Endothelial cell of umbilical vein (primary cell): ENCODE measurements around the gene LAMC3. TPM values are rescaled to one million over a fixed set of nuclear protein-coding genes. Genes with fewer than 3 reads are reported as not detected.

Experiments used
- BruUV-seq: library from RNA; stranded (reverse); fragments of 400-500 nt; replicated peaks from 2 replicates; lab custom pipeline; 2021; lab: Mats Ljungman, UMichigan
- CTCF ChIA-PET: fragments of 300-600, 350-600 bp; sonication (Branson Sonifier 250); formaldehyde crosslinking; loops from one replicate; lab custom pipeline; 2021; ENCODE audit warnings: antibody characterized with exemption, inconsistent platforms; lab: Charles Lee
- POLR2A ChIA-PET: fragments of 300-600, 350-600 bp; sonication (Branson Sonifier 250); formaldehyde crosslinking; loops from one replicate; lab custom pipeline; 2021; ENCODE audit warnings: antibody characterized with exemption, inconsistent platforms; lab: Charles Lee
- DNase-seq: peaks from one replicate; pipeline ENCODE4 v3.0.0-alpha.2; 2011; ENCODE audit warnings: low read depth, low spot score
- FAIRE-seq: peaks from 2 replicates; lab custom pipeline; 2011; peaks lifted over from hg19 to GRCh38; lab: Jason Lieb, UNC
- H2AFZ ChIP-seq: 2 replicates; pipeline ENCODE4 v1.6.0; 2012; ENCODE audit warnings: low read depth, low read length, control low read depth, inconsistent platforms
- H3K27ac ChIP-seq: 2 replicates; pipeline ENCODE4 v1.5.1; 2011; ENCODE audit warnings: low read depth, mild to moderate bottlenecking, control low read depth, low read length, moderate library complexity; ENCODE audit not compliant: insufficient read depth
- H3K27me3 ChIP-seq, 2 experiments: 2 replicates each; pipeline versions ENCODE4 v1.6.0 to v1.6.1; 2011; ENCODE audit warnings: low read length in 2 of 2, mixed read lengths in 1 of 2; ENCODE audit not compliant: control insufficient read depth in 2 of 2, insufficient read depth in 2 of 2
- H3K36me3 ChIP-seq, 2 experiments: 2 replicates in 1 of 2; 3 replicates in 1 of 2; pipeline ENCODE4 v1.5.1; 2011; ENCODE audit warnings: low read length in 2 of 2, mild to moderate bottlenecking in 1 of 2, moderate library complexity in 1 of 2; ENCODE audit not compliant: control insufficient read depth in 2 of 2, insufficient read depth in 2 of 2; ENCODE audit errors: extremely low read depth in 1 of 2
- H3K4me1 ChIP-seq: 3 replicates; pipeline ENCODE4 v1.5.1; 2011; ENCODE audit warnings: mild to moderate bottlenecking, low read length; ENCODE audit not compliant: control insufficient read depth, insufficient read depth; ENCODE audit errors: extremely low read depth
- H3K4me2 ChIP-seq: 2 replicates; pipeline ENCODE4 v1.6.1; 2011; ENCODE audit warnings: low read length, control low read depth, mixed read lengths; ENCODE audit not compliant: insufficient read depth
- H3K4me3 ChIP-seq, 3 experiments: fragments of 200-600 bp in 1 of 3; sonication (generic), shearing (Covaris generic) in 1 of 3; replicated peaks in 1 of 3; 2 replicates each; pipeline ENCODE4 v1.5.1; 2011 to 2016; ENCODE audit warnings: control low read depth in 3 of 3, low read length in 3 of 3, mild to moderate bottlenecking in 2 of 3, inconsistent platforms in 1 of 3, low read depth in 1 of 3, moderate library complexity in 1 of 3; ENCODE audit not compliant: insufficient read depth in 1 of 3
- H3K79me2 ChIP-seq: 2 replicates; pipeline ENCODE4 v1.6.0; 2012; ENCODE audit warnings: low read length, inconsistent platforms; ENCODE audit not compliant: control insufficient read depth, insufficient read depth
- H3K9ac ChIP-seq: replicated peaks from 2 replicates; pipeline ENCODE3; 2011; ENCODE audit warnings: low read length, control low read depth; ENCODE audit not compliant: insufficient read depth; ENCODE audit errors: extremely low read depth
- H3K9me1 ChIP-seq: replicated peaks from 3 replicates; pipeline ENCODE4 v1.6.0; 2011; ENCODE audit warnings: mild to moderate bottlenecking, low read length; ENCODE audit not compliant: control insufficient read depth, insufficient read depth; ENCODE audit errors: extremely low read depth
- H3K9me3 ChIP-seq: replicated peaks from 2 replicates; pipeline ENCODE4 v1.5.1; 2012; ENCODE audit warnings: low read length, inconsistent platforms; ENCODE audit not compliant: control insufficient read depth, insufficient read depth
- H4K20me1 ChIP-seq: replicated peaks from 2 replicates; pipeline ENCODE3; 2011; ENCODE audit warnings: mild to moderate bottlenecking, low read length; ENCODE audit not compliant: control insufficient read depth, insufficient read depth; ENCODE audit errors: extremely low read depth
- EZH2 ChIP-seq: IDR thresholded peaks from 2 replicates; pipeline ENCODE4 v1.6.1; 2012; ENCODE audit warnings: borderline replicate concordance, low read depth, mild to moderate bottlenecking, moderate library complexity, low read length, inconsistent platforms; ENCODE audit not compliant: severe bottlenecking
- FOS ChIP-seq: IDR thresholded peaks from 2 replicates; pipeline ENCODE4 v1.6.1; 2011; ENCODE audit warnings: mild to moderate bottlenecking, low read length, moderate library complexity, borderline replicate concordance; ENCODE audit not compliant: insufficient read depth
- GATA2 ChIP-seq: IDR thresholded peaks from 2 replicates; pipeline ENCODE4 v1.7.0; 2011; ENCODE audit warnings: low read depth, mild to moderate bottlenecking, moderate library complexity, mixed read lengths, low read length; ENCODE audit not compliant: insufficient read length, insufficient read depth
- JUN ChIP-seq: IDR thresholded peaks from 2 replicates; pipeline ENCODE4 v1.6.1; 2011; ENCODE audit warnings: borderline replicate concordance, low read depth; ENCODE audit not compliant: insufficient read length, insufficient read depth
- MYC ChIP-seq: IDR thresholded peaks from one replicate; pipeline ENCODE4 v1.6.1; 2011; ENCODE audit warnings: mild to moderate bottlenecking, low read depth, low read length
- POLR2A ChIP-seq: IDR thresholded peaks from 2 replicates; pipeline ENCODE4 v1.6.1; 2012; ENCODE audit warnings: low read depth, mild to moderate bottlenecking, control low read depth, low read length
- POLR2AphosphoS5 ChIP-seq: IDR thresholded peaks from 2 replicates; pipeline ENCODE4 v1.6.1; 2012; ENCODE audit warnings: low read depth, mild to moderate bottlenecking, control low read depth, low read length, moderate library complexity; ENCODE audit not compliant: insufficient read depth
- dilution Hi-C: fragments of 300-500 bp; cut with MboI; formaldehyde crosslinking; loops from one replicate; pipeline ENCODE4 v1.15.0; 2019; ENCODE audit warnings: low sequenced_read_pairs; ENCODE audit not compliant: extremely low pct_ligation_motif_present
- intact Hi-C: fragments of 100-400 bp; cut with micrococcal nuclease; formaldehyde crosslinking; loops from one replicate; pipeline ENCODE4 v1.10.0; 2022
- polyA plus RNA-seq, 4 experiments: library from polyadenylated mRNA; depleted of rRNA in 3 of 4; stranded (reverse) in 3 of 4; unstranded in 1 of 4; fragments of >200 nt; gene quantifications; 2 replicates each; pipeline versions ENCODE4 v1.2.1 to v1.2.3, GENCODE V29; 2011 to 2012; ENCODE audit warnings: missing spikeins in 1 of 4
- total RNA-seq: library from RNA; stranded (reverse); gene quantifications from 2 replicates; pipeline ENCODE4 v1.2.3, GENCODE V29; 2021
- TF ChIP-seq, protein P1 (sequence below), 2 donors: IDR thresholded peaks; 1 replicate in 1 of 2; 2 replicates in 1 of 2; pipeline ENCODE4 v1.5.1; 2011; ENCODE audit warnings: low read length in 2 of 2, mild to moderate bottlenecking in 2 of 2, moderate library complexity in 2 of 2, control low read depth in 1 of 2, inconsistent platforms in 1 of 2, low read depth in 1 of 2; ENCODE audit not compliant: insufficient read depth in 1 of 2; ENCODE audit errors: extremely low read depth in 1 of 2
- TF ChIP-seq, protein P2 (sequence below): IDR thresholded peaks from 2 replicates; pipeline ENCODE4 v1.6.1; 2011; ENCODE audit not compliant: insufficient read depth, insufficient read length

The LAMC3 gene
- total and polyA plus RNA-seq, 2 donors (not counting 3 experiments of a cell fraction or from before 2014, with no cell fraction given), result 0.18 to 0.38 TPM

DNA sequence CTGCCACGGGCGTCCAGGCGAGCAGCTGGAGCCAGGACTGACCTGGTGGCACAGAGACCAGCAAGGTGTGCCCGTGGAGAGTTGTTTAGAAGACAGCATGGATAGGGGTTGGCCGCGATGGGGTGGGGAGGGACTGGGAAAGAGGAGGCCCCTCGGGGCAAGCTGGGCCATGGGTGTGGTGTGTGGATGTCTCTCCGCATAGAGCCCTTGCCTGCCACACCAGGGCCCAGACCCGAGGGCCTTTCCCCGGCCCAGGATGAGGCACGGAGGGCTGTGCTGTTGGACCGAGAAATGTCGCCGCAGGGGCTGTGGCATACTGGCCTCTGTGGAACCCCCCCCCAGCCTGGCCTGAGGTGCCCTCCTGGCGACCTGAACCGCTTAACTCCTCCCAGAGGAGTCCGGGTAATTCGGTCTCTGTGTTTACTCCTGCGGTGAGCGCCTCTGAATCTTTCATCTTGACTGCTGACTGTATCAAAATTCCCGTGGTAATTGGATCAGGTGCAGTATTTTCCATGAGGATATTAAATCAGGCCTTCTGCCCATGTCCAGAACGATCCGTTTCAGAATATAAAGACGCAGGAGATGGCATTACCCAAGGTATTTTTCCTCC lies 22.5 kb upstream of the LAMC3 start:
- H3K27ac ChIP-seq, result no peak overlapping the region
- no peak for FAIRE-seq
- no peaks in the 10 kb centered on the region for H3K9me3 ChIP-seq
- H3K4me3 ChIP-seq, result no peak overlapping the region
- no peak for DNase-seq
- CTCF ChIA-PET, result interaction anchor here (0.9 to 1.8 kb wide), 2 partner anchors 12 to 41 kb away, joined by 3 to 11 read pairs; no protein-coding TSS in a partner anchor
- no peaks in the 10 kb centered on the region for H3K4me1 ChIP-seq
- no peak overlapping the region for H3K4me2 ChIP-seq
- H2AFZ ChIP-seq, result no peak overlapping the region
- BruUV-seq, result no TSS peak
- dilution Hi-C loops (no loop called here), intact Hi-C loops (no loop called here)
- TF ChIP-seq, protein P1, sequence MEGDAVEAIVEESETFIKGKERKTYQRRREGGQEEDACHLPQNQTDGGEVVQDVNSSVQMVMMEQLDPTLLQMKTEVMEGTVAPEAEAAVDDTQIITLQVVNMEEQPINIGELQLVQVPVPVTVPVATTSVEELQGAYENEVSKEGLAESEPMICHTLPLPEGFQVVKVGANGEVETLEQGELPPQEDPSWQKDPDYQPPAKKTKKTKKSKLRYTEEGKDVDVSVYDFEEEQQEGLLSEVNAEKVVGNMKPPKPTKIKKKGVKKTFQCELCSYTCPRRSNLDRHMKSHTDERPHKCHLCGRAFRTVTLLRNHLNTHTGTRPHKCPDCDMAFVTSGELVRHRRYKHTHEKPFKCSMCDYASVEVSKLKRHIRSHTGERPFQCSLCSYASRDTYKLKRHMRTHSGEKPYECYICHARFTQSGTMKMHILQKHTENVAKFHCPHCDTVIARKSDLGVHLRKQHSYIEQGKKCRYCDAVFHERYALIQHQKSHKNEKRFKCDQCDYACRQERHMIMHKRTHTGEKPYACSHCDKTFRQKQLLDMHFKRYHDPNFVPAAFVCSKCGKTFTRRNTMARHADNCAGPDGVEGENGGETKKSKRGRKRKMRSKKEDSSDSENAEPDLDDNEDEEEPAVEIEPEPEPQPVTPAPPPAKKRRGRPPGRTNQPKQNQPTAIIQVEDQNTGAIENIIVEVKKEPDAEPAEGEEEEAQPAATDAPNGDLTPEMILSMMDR (IDR thresholded peaks at IDR 0.05; ENCODE audit: extremely low read depth in 1 of 2, insufficient read depth in 1 of 2, low read depth in 1 of 2, low read length in 2 of 2), result no peak
- TF ChIP-seq POLR2A, result no peak
- no peak for TF ChIP-seq POLR2AphosphoS5
- TF ChIP-seq JUN, result no peak
- no peak for TF ChIP-seq FOS
- TF ChIP-seq EZH2, result no peak
- TF ChIP-seq, protein P2, sequence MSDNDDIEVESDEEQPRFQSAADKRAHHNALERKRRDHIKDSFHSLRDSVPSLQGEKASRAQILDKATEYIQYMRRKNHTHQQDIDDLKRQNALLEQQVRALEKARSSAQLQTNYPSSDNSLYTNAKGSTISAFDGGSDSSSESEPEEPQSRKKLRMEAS, result no peak
- no peak for TF ChIP-seq MYC
- TF ChIP-seq GATA2, result no peak
- H3K36me3 ChIP-seq, result no peaks in the 10 kb centered on the region
- H3K9ac ChIP-seq, result no peak overlapping the region
- H3K9me1 ChIP-seq, result no peaks in the 10 kb centered on the region
- POLR2A ChIA-PET, result no interaction called here
- H3K27me3 ChIP-seq, result peaks cover 4 to 9% of the 10 kb centered on the region in 2 experiments
- H3K79me2 ChIP-seq, result no peaks in the 10 kb centered on the region
- no peaks in the 10 kb centered on the region for H4K20me1 ChIP-seq
